Neural cell (in vitro differentiated cells): ENCODE data around the gene FSHR.

Experiments
- MXI1 ChIP-seq: fragments of 450-650 bp; conservative IDR thresholded peaks from 2 replicates; pipeline ENCODE4 v1.6.1; 2014; ENCODE audit warnings: antibody characterized with exemption, mild to moderate bottlenecking; ENCODE audit not compliant: poor library complexity, severe bottlenecking
- POLR2AphosphoS5 ChIP-seq: IDR thresholded peaks from 2 replicates; pipeline ENCODE4 v1.6.1; 2012
- SMC3 ChIP-seq: fragments of 450-650 bp; conservative IDR thresholded peaks from 2 replicates; pipeline ENCODE4 v1.6.1; 2014; ENCODE audit warnings: antibody characterized with exemption, mild to moderate bottlenecking, moderate library complexity; ENCODE audit not compliant: poor library complexity
- TF ChIP-seq, protein P1 (sequence below): fragments of 450-650 bp; IDR thresholded peaks from 2 replicates; pipeline ENCODE4 v1.5.1; 2014; ENCODE audit warnings: antibody characterized with exemption, mild to moderate bottlenecking, moderate library complexity; ENCODE audit not compliant: poor library complexity, severe bottlenecking

GRCh38 chr2:49068613-49069012, 85.7 kb downstream of the FSHR start:
- no peak for TF ChIP-seq MXI1
- TF ChIP-seq, protein P1, sequence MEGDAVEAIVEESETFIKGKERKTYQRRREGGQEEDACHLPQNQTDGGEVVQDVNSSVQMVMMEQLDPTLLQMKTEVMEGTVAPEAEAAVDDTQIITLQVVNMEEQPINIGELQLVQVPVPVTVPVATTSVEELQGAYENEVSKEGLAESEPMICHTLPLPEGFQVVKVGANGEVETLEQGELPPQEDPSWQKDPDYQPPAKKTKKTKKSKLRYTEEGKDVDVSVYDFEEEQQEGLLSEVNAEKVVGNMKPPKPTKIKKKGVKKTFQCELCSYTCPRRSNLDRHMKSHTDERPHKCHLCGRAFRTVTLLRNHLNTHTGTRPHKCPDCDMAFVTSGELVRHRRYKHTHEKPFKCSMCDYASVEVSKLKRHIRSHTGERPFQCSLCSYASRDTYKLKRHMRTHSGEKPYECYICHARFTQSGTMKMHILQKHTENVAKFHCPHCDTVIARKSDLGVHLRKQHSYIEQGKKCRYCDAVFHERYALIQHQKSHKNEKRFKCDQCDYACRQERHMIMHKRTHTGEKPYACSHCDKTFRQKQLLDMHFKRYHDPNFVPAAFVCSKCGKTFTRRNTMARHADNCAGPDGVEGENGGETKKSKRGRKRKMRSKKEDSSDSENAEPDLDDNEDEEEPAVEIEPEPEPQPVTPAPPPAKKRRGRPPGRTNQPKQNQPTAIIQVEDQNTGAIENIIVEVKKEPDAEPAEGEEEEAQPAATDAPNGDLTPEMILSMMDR, result no peak
- TF ChIP-seq SMC3, result no peak
- TF ChIP-seq POLR2AphosphoS5, result no peak
